Calu3 (cell line): Measurements from ENCODE around the gene FNDC3B. TPM values are rescaled to one million over a fixed set of nuclear protein-coding genes. Genes with fewer than 3 reads are reported as not detected.

Source experiments
- BruUV-seq: library from RNA; stranded (reverse); fragments of 400-500 nt; replicated peaks from 2 replicates; lab custom pipeline; 2021; lab: Mats Ljungman, UMichigan
- CTCF ChIA-PET: fragments of 300-600 bp; sonication (Branson Sonifier 250); formaldehyde crosslinking; loops from one replicate; lab custom pipeline; 2022; ENCODE audit warnings: antibody characterized with exemption; lab: Charles Lee
- DNase-seq: peaks from one replicate; pipeline ENCODE4 v3.0.0; 2022
- H3K27ac Mint-ChIP-seq: one replicate; pipeline ENCODE4 v1.8.0; 2022; ENCODE audit warnings: mixed read lengths; ENCODE audit not compliant: unreplicated experiment
- H3K27me3 Mint-ChIP-seq: one replicate; pipeline ENCODE4 v1.8.0; 2022; ENCODE audit warnings: mixed read lengths; ENCODE audit not compliant: unreplicated experiment
- H3K36me3 Mint-ChIP-seq: one replicate; pipeline ENCODE4 v1.8.0; 2022; ENCODE audit warnings: mild to moderate bottlenecking, moderate library complexity, mixed read lengths; ENCODE audit not compliant: insufficient read depth, unreplicated experiment
- H3K4me1 Mint-ChIP-seq: one replicate; pipeline ENCODE4 v1.8.0; 2022; ENCODE audit warnings: mild to moderate bottlenecking, low read depth, mixed read lengths; ENCODE audit not compliant: unreplicated experiment
- H3K4me3 Mint-ChIP-seq: one replicate; pipeline ENCODE4 v1.8.0; 2022; ENCODE audit warnings: mild to moderate bottlenecking, low read depth, moderate library complexity, mixed read lengths; ENCODE audit not compliant: unreplicated experiment
- H3K9me3 Mint-ChIP-seq: one replicate; pipeline ENCODE4 v1.8.0; 2022; ENCODE audit warnings: low read depth, mixed read lengths; ENCODE audit not compliant: unreplicated experiment
- intact Hi-C: fragments of 100-400 bp; cut with micrococcal nuclease; formaldehyde crosslinking; loops from one replicate; pipeline ENCODE4 v1.10.0; 2022; ENCODE audit not compliant: unreplicated experiment
- total RNA-seq: library from RNA; stranded (reverse); gene quantifications from 2 replicates; pipeline ENCODE4 v1.2.3, GENCODE V29; 2022
- TF ChIP-seq, protein P1 (sequence below): fragments of 200-600 bp; IDR thresholded peaks from one replicate; pipeline ENCODE4 v1.8.0; 2022; ENCODE audit warnings: antibody characterized with exemption; ENCODE audit not compliant: unreplicated experiment

FNDC3B gene
- total RNA-seq, 1 experiment from 2014 or later: 453 TPM

DNA sequence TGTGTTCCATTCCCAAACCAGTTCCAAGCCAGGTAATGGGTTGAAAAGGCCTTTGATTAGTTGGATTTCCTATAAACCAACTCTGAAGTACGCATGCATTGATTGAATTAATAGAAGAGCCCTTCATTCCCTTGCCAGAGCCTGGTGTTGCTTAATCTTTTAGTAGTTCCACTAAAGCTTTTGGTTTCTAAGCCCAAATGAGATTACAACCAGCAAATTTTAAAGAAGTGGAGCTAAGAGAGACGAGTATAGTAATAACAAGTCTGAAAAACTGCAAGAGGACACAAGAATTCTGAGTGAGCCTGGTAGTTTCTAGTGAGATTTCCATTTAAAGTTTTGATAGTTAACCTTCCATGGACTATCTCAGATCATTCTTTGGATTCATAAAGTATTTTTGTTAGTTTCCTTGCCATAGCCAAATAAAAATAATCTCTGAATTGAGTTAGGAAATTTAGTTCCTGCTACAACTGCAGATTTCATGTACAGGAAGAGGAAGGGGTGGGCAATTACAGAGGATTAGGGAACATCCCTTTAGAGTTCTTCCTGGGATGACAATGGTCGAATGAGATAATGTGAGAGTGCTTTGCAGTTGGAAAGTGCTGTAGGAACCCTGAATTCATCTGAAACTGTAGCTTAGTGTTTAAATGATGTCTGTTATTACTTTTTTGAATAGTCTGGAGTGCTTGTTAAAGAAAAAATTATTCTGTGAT is 136.8 kb downstream of the FNDC3B start:
- H3K4me1 Mint-ChIP-seq: peaks cover 71% of the 10 kb centered on the region
- DNase-seq: no peak
- CTCF ChIA-PET: interaction anchor here (0.8 kb wide), 1 partner anchor 14 kb away, joined by 3 read pairs; no protein-coding TSS in a partner anchor
- no TSS peak for BruUV-seq
- intact Hi-C loops: no loop called here
- H3K9me3 Mint-ChIP-seq: no peaks in the 10 kb centered on the region
- no peak overlapping the region for H3K4me3 Mint-ChIP-seq
- H3K36me3 Mint-ChIP-seq: peaks cover 73% of the 10 kb centered on the region
- TF ChIP-seq, protein P1, sequence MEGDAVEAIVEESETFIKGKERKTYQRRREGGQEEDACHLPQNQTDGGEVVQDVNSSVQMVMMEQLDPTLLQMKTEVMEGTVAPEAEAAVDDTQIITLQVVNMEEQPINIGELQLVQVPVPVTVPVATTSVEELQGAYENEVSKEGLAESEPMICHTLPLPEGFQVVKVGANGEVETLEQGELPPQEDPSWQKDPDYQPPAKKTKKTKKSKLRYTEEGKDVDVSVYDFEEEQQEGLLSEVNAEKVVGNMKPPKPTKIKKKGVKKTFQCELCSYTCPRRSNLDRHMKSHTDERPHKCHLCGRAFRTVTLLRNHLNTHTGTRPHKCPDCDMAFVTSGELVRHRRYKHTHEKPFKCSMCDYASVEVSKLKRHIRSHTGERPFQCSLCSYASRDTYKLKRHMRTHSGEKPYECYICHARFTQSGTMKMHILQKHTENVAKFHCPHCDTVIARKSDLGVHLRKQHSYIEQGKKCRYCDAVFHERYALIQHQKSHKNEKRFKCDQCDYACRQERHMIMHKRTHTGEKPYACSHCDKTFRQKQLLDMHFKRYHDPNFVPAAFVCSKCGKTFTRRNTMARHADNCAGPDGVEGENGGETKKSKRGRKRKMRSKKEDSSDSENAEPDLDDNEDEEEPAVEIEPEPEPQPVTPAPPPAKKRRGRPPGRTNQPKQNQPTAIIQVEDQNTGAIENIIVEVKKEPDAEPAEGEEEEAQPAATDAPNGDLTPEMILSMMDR: no peak
- peak overlapping the region; percentile 26 for H3K27ac Mint-ChIP-seq
- H3K27me3 Mint-ChIP-seq: no peaks in the 10 kb centered on the region

DNA sequence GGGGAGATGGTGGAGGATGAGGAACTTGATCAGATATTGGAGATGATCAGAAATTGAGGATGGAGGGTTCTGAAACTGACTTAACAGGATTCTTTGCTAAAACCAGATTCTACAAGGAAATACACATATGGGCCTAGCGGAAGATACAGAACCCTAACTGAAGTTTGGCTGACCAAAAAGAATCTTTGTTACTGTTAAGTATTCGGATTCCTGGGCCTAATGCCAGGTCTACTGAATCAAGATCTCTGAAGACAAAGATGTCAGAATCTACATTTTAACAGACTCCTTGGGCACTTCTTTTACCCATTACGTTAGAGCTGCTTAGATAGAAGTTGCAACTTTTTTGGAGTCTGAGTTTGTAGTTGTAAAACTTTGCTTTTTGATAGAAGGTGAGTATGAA is 137.7 kb downstream of the FNDC3B start:
- Mint-ChIP-seq H3K4me1 (peaks cover 67% of the 10 kb centered on the region), H3K4me3 (no peak overlapping the region), H3K27ac (peak overlapping the region; percentile 26), H3K36me3 (peaks cover 71% of the 10 kb centered on the region), H3K27me3 (no peaks in the 10 kb centered on the region), H3K9me3 (no peaks in the 10 kb centered on the region)
- CTCF ChIA-PET: interaction anchor here (0.7 kb wide), 1 partner anchor 47 kb away, joined by 3 read pairs; no protein-coding TSS in a partner anchor
- no TSS peak for BruUV-seq
- TF ChIP-seq, protein P1: no peak
- intact Hi-C loops: no loop called here
- no peak for DNase-seq

DNA sequence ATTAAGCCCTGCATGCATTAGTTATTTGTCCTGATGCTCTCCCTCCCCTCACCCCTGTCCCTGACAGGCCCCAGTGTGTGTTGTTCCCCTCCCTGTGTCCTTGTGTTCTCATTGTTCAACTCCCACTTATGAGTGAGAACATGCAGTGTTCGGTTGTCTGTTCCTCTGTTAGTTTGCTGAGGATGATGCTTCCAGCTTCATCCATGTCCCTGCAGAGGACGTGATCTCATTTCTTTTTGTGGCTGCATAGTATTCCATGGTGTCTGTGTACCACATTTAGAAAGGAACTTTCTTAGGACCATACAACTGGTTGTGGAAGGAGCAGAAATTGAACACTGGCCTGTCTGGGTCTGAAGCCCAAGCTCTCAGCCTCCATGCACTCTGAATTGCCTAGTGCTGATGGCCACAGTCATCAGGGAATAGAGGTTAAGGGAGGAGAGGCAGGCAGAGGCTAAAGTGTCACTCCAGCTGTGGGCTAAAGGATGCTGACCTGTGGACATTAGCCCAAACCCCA is 138.5 kb downstream of the FNDC3B start:
- no peak overlapping the region for H3K4me3 Mint-ChIP-seq
- BruUV-seq: no TSS peak

DNA sequence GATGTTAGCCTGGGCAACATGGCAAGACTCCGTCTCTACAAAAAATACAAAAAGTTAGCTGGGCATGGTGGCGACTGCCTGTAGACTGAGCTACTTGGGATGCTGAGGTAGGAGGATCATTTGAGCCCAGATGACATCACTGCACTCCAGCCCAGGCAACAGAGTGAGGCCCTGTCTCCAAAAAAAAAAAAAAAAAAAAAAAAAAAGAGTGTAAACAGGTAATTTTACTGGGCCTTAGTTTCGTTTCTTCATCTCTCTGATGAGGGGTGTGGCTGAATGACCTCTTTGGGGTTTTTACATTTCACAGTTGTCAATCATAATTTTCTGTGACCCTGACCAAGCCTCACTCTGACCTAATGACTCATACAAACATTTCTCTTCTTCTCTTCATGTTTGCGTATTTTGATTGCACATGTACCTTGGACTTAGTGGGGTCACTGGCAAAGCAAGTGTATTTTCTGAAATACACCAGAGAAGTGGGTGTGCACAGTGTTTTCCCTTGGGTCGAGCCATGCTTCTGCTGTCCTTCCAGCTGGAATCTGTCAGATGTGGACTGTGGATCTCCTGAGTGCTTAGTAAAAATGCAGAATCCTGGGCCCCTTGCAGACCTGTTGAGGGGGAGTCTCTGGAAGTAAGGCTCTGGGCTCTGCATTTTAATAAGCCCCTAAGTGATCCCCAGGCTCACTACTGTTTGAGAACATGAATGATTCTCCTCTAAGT is 140.5 kb downstream of the FNDC3B start:
- H3K27me3 Mint-ChIP-seq: no peaks in the 10 kb centered on the region
- peaks cover 79% of the 10 kb centered on the region for H3K4me1 Mint-ChIP-seq
- BruUV-seq: no TSS peak
- TF ChIP-seq, protein P1: no peak
- H3K27ac Mint-ChIP-seq: peak overlapping the region; percentile 66
- intact Hi-C loops: no loop called here
- H3K9me3 Mint-ChIP-seq: no peaks in the 10 kb centered on the region
- CTCF ChIA-PET: interaction anchor here (0.6 to 0.7 kb wide), 4 partner anchors 30 to 1314 kb away, joined by 3 to 9 read pairs (median 6); no protein-coding TSS in a partner anchor
- peaks cover 68% of the 10 kb centered on the region for H3K36me3 Mint-ChIP-seq
- DNase-seq: no peak
- peak overlapping the region; percentile 11 for H3K4me3 Mint-ChIP-seq

More for the DNA sequence above, 138.5 kb downstream of the FNDC3B start:
- peaks cover 72% of the 10 kb centered on the region for H3K4me1 Mint-ChIP-seq
- CTCF ChIA-PET: no interaction called here
- no peaks in the 10 kb centered on the region for H3K27me3 Mint-ChIP-seq
- peak overlapping the region; percentile 73 for H3K27ac Mint-ChIP-seq
- intact Hi-C loops: no loop called here
- H3K9me3 Mint-ChIP-seq: no peaks in the 10 kb centered on the region
- DNase-seq: no peak
- TF ChIP-seq, protein P1: no peak
- H3K36me3 Mint-ChIP-seq: peaks cover 71% of the 10 kb centered on the region
